NCI-H1417 (cell line): ENCODE data around the gene COA6.
"Not testable (repeated sequence)": the region's sequence is repeated elsewhere in the genome, so short reads cannot be mapped to it uniquely, and the experiment has no call there.

Source experiments
- DNase-seq, 3 experiments: peaks; one replicate each; lab custom pipeline; 2025; lab: John Stamatoyannopoulos, UW

COA6 gene

DNA sequence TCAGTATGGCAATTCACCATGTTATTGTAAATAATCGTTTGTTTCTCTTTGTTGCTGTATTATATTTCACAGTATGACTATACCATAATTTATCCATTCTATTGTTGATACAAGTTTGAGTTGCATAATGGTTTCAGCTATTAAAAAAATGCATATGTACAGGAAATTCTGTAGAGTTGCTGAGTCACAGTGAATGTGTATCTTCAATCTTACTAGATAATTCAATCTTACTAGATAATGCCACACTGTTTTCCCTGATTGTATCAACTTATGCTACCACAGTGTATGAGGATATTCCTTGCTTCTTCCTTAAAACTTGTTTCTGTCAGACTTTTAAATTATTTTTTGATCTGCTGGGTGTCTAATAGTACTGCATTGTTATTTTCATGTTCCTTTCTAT lies 3.5 kb upstream of the COA6 start:
- DNase-seq = no peak

DNA sequence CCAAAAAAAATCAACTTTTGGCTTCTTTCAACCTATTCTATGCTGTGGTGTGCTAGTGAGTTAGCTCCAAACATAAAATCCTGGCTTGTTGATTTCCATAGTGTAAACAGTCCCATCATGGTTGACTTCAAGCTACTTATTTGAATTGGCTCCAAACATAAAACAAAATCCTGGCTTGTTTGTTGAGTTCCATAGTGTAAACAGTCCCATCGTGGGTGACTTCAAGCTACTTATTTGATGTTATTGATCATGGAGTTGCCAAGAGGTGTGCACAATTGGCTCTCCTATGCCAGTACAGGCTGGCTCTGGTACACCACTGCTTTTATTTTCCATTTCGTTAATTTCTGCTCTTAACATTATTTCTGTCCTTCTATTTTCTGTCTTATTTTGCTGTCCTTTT lies 1.8 kb upstream of the COA6 start:
- DNase-seq = no peak

GRCh38 chr1:234372011-234372757 lies 1.1 kb upstream of the COA6 start:
- peak in 1 of 3 experiments; percentile 53 for DNase-seq

GRCh38 chr1:234373959-234374254 lies 651 bp downstream of the COA6 start:
- no peak for DNase-seq

- no peak for DNase-seq
These were observed 2.4 kb downstream of the COA6 start for GRCh38 chr1:234375672-234376071.

DNA sequence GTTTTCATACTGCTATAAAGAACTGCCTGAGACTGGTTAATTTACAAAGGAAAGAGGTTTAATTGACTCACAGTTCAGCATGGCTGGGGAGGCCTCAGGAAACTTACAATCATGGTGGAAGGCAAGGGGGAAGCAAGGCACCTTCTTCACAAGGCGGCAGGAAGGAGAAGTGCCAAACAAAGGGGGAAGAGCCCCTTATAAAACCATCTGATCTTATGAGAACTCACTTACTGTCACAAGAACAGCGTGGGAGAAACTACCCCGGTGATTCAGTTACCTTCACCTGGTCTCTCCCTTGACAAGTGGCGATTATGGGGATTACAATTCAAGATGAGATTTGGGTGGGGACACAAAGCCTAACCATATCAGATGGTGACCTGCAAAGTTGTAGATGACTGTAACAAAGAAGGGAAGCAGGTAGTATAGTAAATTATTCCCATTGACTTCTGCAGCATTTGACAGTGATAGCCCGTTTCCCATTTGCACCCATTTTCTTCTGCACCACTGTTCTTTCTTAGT lies 6.4 kb downstream of the COA6 start:
- not testable (repeated sequence) for DNase-seq

DNA sequence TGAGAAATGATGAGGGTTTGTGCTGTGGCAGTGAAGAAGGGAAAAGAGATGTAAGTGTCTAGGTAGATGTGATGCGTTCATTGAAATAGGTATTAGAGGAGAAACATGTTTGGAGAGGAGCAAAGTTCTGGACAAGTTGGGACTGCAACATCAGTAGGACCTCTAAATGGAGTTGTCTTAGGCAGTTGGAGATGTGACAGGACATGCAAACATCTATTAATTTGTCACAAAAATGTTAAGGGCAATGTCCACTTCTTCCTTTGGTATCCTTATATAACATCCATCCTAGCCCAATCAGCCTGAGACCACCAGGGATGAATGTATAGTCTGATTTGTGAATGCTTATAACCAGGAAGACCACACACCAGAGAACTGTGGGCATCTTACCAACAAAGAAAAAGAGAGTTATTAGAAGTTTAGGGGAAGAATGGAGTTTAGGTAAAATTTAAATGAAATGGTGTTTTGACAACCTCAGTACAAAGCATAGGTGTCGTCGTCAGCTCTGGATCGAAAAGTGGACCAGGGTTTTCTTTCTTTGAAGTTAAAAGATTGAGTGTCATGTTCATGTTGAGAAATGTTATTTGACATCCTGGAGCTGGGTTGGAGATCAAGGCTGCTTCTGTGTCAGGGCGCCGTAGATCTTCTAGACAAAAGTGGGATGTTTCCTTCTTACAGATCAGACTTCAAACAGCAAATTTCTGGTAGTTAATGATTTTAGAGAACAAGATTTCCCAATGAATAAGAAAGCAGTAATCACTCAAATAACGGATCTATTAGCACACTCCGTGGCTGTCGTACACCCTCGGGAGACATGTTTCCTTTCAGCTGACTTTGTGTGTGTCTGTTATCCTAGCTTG lies 8.7 kb downstream of the COA6 start:
- DNase-seq = no peak

GRCh38 chr1:234386122-234386521 lies 12.9 kb downstream of the COA6 start:
- DNase-seq = no peak

DNA sequence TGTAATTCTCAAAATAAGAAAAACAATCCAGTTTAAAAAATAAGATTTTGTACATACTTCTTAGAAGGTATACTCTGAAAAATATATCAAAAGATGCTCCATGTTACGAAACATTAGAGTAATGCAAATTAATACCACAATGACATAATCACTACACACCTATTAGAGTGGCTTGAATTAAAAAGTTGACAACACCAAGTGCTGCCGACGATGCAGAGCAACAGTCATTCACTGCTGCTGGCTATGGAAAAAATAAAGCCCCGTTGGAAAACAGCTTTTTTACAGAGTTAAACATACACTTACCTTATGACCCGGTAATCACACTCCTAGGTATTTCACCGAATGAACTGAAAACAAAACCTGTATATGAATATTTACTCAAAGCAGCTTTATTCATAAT lies 14.8 kb downstream of the COA6 start:
- DNase-seq = no peak

GRCh38 chr1:234393190-234393589 lies 19.9 kb downstream of the COA6 start:
- no peak for DNase-seq

- DNase-seq = no peak
These were observed 22.0 kb downstream of the COA6 start for GRCh38 chr1:234395297-234395696.

DNA sequence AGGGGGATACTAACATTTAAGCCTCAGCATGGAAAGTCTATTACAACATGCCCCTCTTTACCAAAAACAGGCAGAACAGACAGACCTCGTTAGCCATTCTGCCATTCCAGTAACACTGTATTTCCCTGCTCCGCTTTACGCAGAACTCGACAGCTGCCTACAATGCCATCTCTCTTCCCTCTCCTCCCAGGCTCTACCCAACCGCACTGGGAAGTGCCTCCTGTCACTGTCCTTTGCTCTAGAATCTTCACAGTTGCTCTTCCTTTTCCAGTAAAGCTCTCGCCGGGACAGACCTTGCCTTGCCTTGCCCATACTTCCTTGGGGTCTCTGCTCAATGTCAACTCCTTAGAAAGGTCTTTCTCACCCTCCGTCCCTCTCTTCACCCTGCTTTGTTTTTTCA lies 22.8 kb downstream of the COA6 start:
- DNase-seq = no peak

GRCh38 chr1:234396871-234397270 lies 23.6 kb downstream of the COA6 start:
- DNase-seq = no peak

GRCh38 chr1:234397732-234398131 lies 24.5 kb downstream of the COA6 start:
- DNase-seq = no peak

GRCh38 chr1:234398849-234399381 lies 25.7 kb downstream of the COA6 start:
- no peak for DNase-seq

DNA sequence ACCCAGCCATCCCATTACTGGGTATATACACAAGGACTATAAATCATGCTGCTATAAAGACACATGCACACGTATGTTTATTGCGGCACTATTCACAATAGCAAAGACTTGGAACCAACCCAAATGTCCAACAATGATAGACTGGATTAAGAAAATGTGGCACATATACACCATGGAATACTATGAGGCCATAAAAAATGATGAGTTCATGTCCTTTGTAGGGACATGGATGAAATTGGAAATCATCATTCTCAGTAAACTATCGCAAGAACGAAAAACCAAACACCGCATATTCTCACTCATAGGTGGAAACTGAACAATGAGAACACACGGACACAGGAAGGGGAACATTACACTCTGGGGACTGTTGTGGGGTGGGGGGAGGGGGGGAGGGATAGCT lies 26.3 kb downstream of the COA6 start:
- DNase-seq = not testable (repeated sequence)

DNA sequence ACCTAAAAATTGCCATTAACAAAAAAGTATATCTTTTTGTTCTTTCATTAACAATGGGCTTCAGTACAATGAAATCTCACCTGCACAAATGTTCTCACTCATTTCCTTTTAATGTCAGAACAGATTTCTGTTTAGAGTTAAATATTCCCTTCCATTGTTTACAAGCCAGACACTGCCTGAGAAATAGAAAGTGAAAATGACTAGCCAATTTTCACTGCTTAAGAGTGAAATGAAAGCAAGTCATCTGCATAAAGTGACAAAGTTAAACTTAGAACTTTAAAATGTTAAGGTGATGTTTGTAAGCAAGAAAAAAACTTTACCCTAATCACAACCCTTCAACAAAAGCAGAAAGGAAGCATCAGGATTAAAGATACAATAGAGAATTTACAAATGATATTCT lies 27.5 kb downstream of the COA6 start:
- DNase-seq = no peak

- no peak for DNase-seq
These were observed 28.4 kb downstream of the COA6 start for GRCh38 chr1:234401658-234402057.

DNA sequence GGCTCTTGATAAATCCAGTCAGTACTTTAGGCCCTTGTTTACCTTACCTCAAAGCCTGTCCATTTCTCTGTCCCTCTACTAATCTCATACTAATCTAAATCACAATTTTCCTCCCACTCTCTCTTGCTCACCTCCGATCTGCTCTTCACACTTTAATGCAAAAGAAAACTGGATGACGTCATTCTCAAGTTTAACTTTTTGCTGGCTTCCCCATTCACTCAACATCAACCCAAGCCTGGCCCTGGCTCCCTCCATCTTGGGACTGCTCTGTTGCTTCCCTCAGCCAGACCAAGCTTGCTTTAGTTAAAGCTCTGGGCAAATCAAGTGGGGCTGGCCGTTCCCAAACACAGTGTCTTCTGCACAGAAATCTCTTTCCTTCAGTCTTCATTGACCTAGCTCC lies 29.7 kb downstream of the COA6 start:
- no peak for DNase-seq

GRCh38 chr1:234405676-234406075 lies 32.4 kb downstream of the COA6 start:
- no peak for DNase-seq

- DNase-seq = no peak
These were observed 33.6 kb downstream of the COA6 start for GRCh38 chr1:234406871-234407270.

GRCh38 chr1:234408757-234409156 lies 35.5 kb downstream of the COA6 start:
- no peak for DNase-seq

DNA sequence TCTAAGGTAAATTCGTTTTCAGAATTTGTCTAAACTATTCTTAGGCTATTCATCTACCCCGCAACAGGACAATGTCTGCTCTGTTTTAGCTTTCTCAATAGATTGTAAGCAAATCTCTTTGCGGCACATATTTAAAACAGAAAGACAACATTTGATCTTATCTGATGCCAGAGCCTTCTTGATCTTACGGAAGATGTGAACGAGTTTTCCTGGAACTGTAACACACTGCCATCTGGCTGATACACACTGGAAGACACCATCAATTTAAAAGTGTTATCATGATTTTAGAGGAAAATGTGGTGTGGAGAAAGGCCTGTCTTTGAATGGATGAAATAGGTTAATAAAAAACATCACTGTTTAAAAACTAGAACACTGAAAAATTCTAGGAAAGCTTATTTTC lies 36.1 kb downstream of the COA6 start:
- peak in 1 of 3 experiments; percentile 3 for DNase-seq
